ENCODE results near the gene MAP1LC3B2.

MAP1LC3B2 gene

GRCh38 chr12:116561181-116561821 lies 2.1 kb downstream of the MAP1LC3B2 start:
- Histone ChIP-seq H3K9me3 (ENCODE audit: low read length) (peaks cover 5% of the 10 kb centered on the region; the same call in 1 of the 2 replicates), H4K20me1 (ENCODE audit: insufficient read depth, low read length) (no peaks in the 10 kb centered on the region), H3K4me2 (ENCODE audit: low read length) (no peak overlapping the region), H3K27ac (ENCODE audit: low read depth, low read length, poor library complexity, severe bottlenecking) (no peak overlapping the region), H3K9ac (ENCODE audit: low read length) (no peak overlapping the region), H2AFZ (ENCODE audit: low read length) (no peak overlapping the region), H3K27me3 (ENCODE audit: insufficient read depth, low read length) (no peaks in the 10 kb centered on the region; the same call in 1 of the 2 replicates), H3K36me3 (ENCODE audit: insufficient read depth, low read length) (no peaks in the 10 kb centered on the region), H3K9me2 (ENCODE audit: low read depth, low read length) (no peaks in the 10 kb centered on the region), H3K4me3 (ENCODE audit: low read depth, low read length, poor library complexity, severe bottlenecking) (no peak overlapping the region), H3K79me2 (ENCODE audit: insufficient read depth, low read length) (no peaks in the 10 kb centered on the region), H3F3A (ENCODE audit: insufficient read depth, low read length) (no peaks in the 10 kb centered on the region; the same call in 1 of the 2 replicates), H3K4me1 (ENCODE audit: insufficient read depth, low read length, severe bottlenecking) (peaks cover 24% of the 10 kb centered on the region)
- TF ChIP-seq CTCF (IDR thresholded peaks at IDR 0.05; ENCODE audit: low read length): no peak

DNA sequence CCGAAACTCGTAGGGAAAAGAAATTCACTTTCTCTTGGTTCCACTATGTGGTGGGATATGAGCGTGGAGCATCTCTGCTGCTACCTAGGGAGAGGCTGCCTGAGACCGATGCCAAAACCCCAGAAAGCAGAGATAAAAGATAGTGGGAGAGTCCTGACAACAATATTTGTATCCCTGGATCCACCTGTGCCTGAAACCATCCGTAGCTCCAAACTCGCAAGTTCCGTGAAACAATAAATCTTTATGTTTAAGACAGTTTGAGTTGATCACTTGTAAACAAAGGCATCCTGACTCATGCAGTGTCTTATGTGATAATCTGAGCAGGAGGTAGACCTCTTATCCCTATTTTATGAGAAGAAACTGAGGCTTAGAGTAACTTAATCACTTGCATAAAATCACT lies 2.9 kb downstream of the MAP1LC3B2 start:
- TF ChIP-seq CTCF (IDR thresholded peaks at IDR 0.05; ENCODE audit: low read length) (no peak), EZH2 (IDR thresholded peaks at IDR 0.05; ENCODE audit: borderline replicate concordance, low read length) (no peak)
- Histone ChIP-seq H3K9me3 (ENCODE audit: low read length) (peaks cover 5% of the 10 kb centered on the region; the same call in 1 of the 2 replicates), H3K9ac (ENCODE audit: low read length) (no peak overlapping the region), H3K4me3 (ENCODE audit: low read depth, low read length, poor library complexity, severe bottlenecking) (no peak overlapping the region), H3K4me1 (ENCODE audit: insufficient read depth, low read length, severe bottlenecking) (peaks cover 24% of the 10 kb centered on the region), H3F3A (ENCODE audit: insufficient read depth, low read length) (no peaks in the 10 kb centered on the region; the same call in 1 of the 2 replicates), H2AFZ (ENCODE audit: low read length) (no peak overlapping the region), H3K79me2 (ENCODE audit: insufficient read depth, low read length) (no peaks in the 10 kb centered on the region), H3K36me3 (ENCODE audit: insufficient read depth, low read length) (no peaks in the 10 kb centered on the region), H4K20me1 (ENCODE audit: insufficient read depth, low read length) (no peaks in the 10 kb centered on the region), H3K9me2 (ENCODE audit: low read depth, low read length) (no peaks in the 10 kb centered on the region), H3K27ac (ENCODE audit: low read depth, low read length, poor library complexity, severe bottlenecking) (no peak overlapping the region), H3K4me2 (ENCODE audit: low read length) (no peak overlapping the region), H3K27me3 (ENCODE audit: insufficient read depth, low read length) (no peaks in the 10 kb centered on the region; the same call in 1 of the 2 replicates)

- H3K9me3 ChIP-seq (ENCODE audit: low read length): peaks cover 5% of the 10 kb centered on the region; the same call in 1 of the 2 replicates
- no peak overlapping the region for H3K27ac ChIP-seq (ENCODE audit: low read depth, low read length, poor library complexity, severe bottlenecking)
- H2AFZ ChIP-seq (ENCODE audit: low read length): no peak overlapping the region
- H3K79me2 ChIP-seq (ENCODE audit: insufficient read depth, low read length): no peaks in the 10 kb centered on the region
- H3K36me3 ChIP-seq (ENCODE audit: insufficient read depth, low read length): no peaks in the 10 kb centered on the region
- H4K20me1 ChIP-seq (ENCODE audit: insufficient read depth, low read length): no peaks in the 10 kb centered on the region
- no peaks in the 10 kb centered on the region; the same call in 1 of the 2 replicates for H3K27me3 ChIP-seq (ENCODE audit: insufficient read depth, low read length)
- no peaks in the 10 kb centered on the region; the same call in 1 of the 2 replicates for H3F3A ChIP-seq (ENCODE audit: insufficient read depth, low read length)
- H3K4me3 ChIP-seq (ENCODE audit: low read depth, low read length, poor library complexity, severe bottlenecking): no peak overlapping the region
- H3K4me2 ChIP-seq (ENCODE audit: low read length): no peak overlapping the region
- TF ChIP-seq EZH2 (IDR thresholded peaks at IDR 0.05; ENCODE audit: borderline replicate concordance, low read length) (no peak), CTCF (IDR thresholded peaks at IDR 0.05; ENCODE audit: low read length) (no peak)
- peaks cover 22% of the 10 kb centered on the region for H3K4me1 ChIP-seq (ENCODE audit: insufficient read depth, low read length, severe bottlenecking)
- no peaks in the 10 kb centered on the region for H3K9me2 ChIP-seq (ENCODE audit: low read depth, low read length)
- H3K9ac ChIP-seq (ENCODE audit: low read length): no peak overlapping the region
Observed at GRCh38 chr12:116563262-116563661, 4.1 kb downstream of the MAP1LC3B2 start.

All from OCI-LY1 (cell line).